Panc1 (cell line): ENCODE data around the gene GALNT10. TPM values are rescaled to one million over a fixed set of nuclear protein-coding genes. Genes with fewer than 3 reads are reported as not detected.

Experiments used
- ATAC-seq: fragments of 200-7000 bp; cut with Tn5 transposase; 2 replicates; pipeline ENCODE4 v1.9.1; 2020; ENCODE audit warnings: mild to moderate bottlenecking, moderate library complexity
- BruUV-seq: library from RNA; stranded (reverse); fragments of 400-500 nt; replicated peaks from 2 replicates; lab custom pipeline; 2021; lab: Mats Ljungman, UMichigan
- CTCF ChIA-PET: fragments of 300-600 bp; sonication (Branson Sonifier 250); formaldehyde crosslinking; loops from one replicate; lab custom pipeline; 2022; ENCODE audit warnings: antibody characterized with exemption; lab: Charles Lee
- POLR2A ChIA-PET: fragments of 300-600 bp; sonication (Branson Sonifier 250); formaldehyde crosslinking; loops from one replicate; lab custom pipeline; 2022; ENCODE audit warnings: antibody characterized with exemption; lab: Charles Lee
- DNase-seq: peaks from one replicate; pipeline ENCODE4 v3.0.0-alpha.2; 2010; ENCODE audit warnings: low read depth, low spot score
- H3K27ac ChIP-seq: 2 replicates; pipeline ENCODE4 v1.5.1; 2011; ENCODE audit warnings: mild to moderate bottlenecking, low read length, inconsistent platforms
- H3K27me3 ChIP-seq: fragments of 200-500 bp; sonication (Bioruptor generic); 2 replicates; pipeline ENCODE4 v1.6.0; 2014; ENCODE audit warnings: low read length, inconsistent platforms; ENCODE audit not compliant: control insufficient read depth, insufficient read depth
- H3K36me3 ChIP-seq: fragments of 200-500 bp; sonication (Bioruptor generic); 2 replicates; pipeline ENCODE4 v1.5.1; 2014; ENCODE audit warnings: inconsistent platforms, mild to moderate bottlenecking, low read length, moderate library complexity; ENCODE audit not compliant: control insufficient read depth, insufficient read depth
- H3K4me1 ChIP-seq: 2 replicates; pipeline ENCODE4 v1.5.1; 2011; ENCODE audit warnings: inconsistent platforms, mild to moderate bottlenecking, low read length, moderate library complexity; ENCODE audit not compliant: control insufficient read depth, insufficient read depth
- H3K4me3 ChIP-seq, 2 experiments: 2 replicates each; pipeline ENCODE4 v1.5.1; 2011 to 2012; ENCODE audit warnings: low read depth in 2 of 2, low read length in 2 of 2, mild to moderate bottlenecking in 2 of 2, inconsistent platforms in 1 of 2, moderate library complexity in 1 of 2
- H3K9me3 ChIP-seq: fragments of 200-500 bp; sonication (Bioruptor generic); 2 replicates; pipeline ENCODE4 v1.5.1; 2014; ENCODE audit warnings: low read depth, mild to moderate bottlenecking, inconsistent platforms, low read length, moderate library complexity; ENCODE audit not compliant: control insufficient read depth, insufficient read depth
- CTCF ChIP-seq: fragments of 450-650 bp; IDR thresholded peaks from 2 replicates; pipeline ENCODE4 v1.5.1; 2017; ENCODE audit warnings: mild to moderate bottlenecking
- POLR2AphosphoS5 ChIP-seq: IDR thresholded peaks from 2 replicates; pipeline ENCODE4 v1.6.1; 2012; ENCODE audit warnings: mild to moderate bottlenecking, low read depth, low read length, moderate library complexity
- REST ChIP-seq, 2 experiments: IDR thresholded peaks; 2 replicates each; pipeline ENCODE4 v1.6.1; 2011 to 2012; ENCODE audit warnings: low read depth in 2 of 2, control low read depth in 1 of 2, low read length in 1 of 2, mild to moderate bottlenecking in 1 of 2, moderate library complexity in 1 of 2; ENCODE audit not compliant: insufficient read depth in 1 of 2
- SIN3A ChIP-seq: IDR thresholded peaks from 2 replicates; pipeline ENCODE4 v1.6.1; 2012; ENCODE audit warnings: low read depth, mild to moderate bottlenecking, low read length, moderate library complexity, borderline replicate concordance; ENCODE audit not compliant: insufficient read depth
- TCF7L2 ChIP-seq: IDR thresholded peaks from 2 replicates; pipeline ENCODE4 v1.6.1; 2011; ENCODE audit warnings: mild to moderate bottlenecking, low read depth, low read length, inconsistent platforms
- in situ Hi-C: cut with HindIII; loops from 2 replicates; pipeline ENCODE4 v1.10.0; 2016; ENCODE audit warnings: low sequenced_read_pairs, low pct_unique_long_range_greater_than_20kb
- intact Hi-C: fragments of 100-400 bp; cut with micrococcal nuclease; formaldehyde crosslinking; loops from one replicate; pipeline ENCODE4 v1.10.0; 2022; ENCODE audit not compliant: unreplicated experiment
- total RNA-seq: library from RNA; stranded (reverse); gene quantifications from one replicate; pipeline ENCODE4 v1.2.1, GENCODE V29; 2021; ENCODE audit not compliant: unreplicated experiment

GALNT10 gene
- total RNA-seq, 1 experiment from 2014 or later = 50.5 TPM

- in situ Hi-C loops = no loop called here
- BruUV-seq = no TSS peak
- Histone ChIP-seq H3K4me1 (no peaks in the 10 kb centered on the region), H3K27me3 (no peaks in the 10 kb centered on the region), H3K36me3 (no peaks in the 10 kb centered on the region; the same call in 1 of the 2 replicates), H3K27ac (no peak overlapping the region), H3K4me3 (no peak overlapping the region), H3K9me3 (no peaks in the 10 kb centered on the region)
- intact Hi-C loops = no loop called here
- ATAC-seq (no peak), DNase-seq (no peak)
- TF ChIP-seq REST (IDR thresholded peaks at IDR 0.05; ENCODE audit: insufficient read depth in 1 of 2, low read depth in 2 of 2, low read length in 1 of 2) (no peak), TCF7L2 (no peak), CTCF (no peak), POLR2AphosphoS5 (no peak), SIN3A (no peak)
- ChIA-PET POLR2A (no interaction called here), CTCF (interaction anchor here (0.6 kb wide), 1 partner anchor 66 kb away, joined by 4 read pairs; no protein-coding TSS in a partner anchor)
Measured at GRCh38 chr5:154391788-154392187, 201.3 kb downstream of the GALNT10 start.

DNA sequence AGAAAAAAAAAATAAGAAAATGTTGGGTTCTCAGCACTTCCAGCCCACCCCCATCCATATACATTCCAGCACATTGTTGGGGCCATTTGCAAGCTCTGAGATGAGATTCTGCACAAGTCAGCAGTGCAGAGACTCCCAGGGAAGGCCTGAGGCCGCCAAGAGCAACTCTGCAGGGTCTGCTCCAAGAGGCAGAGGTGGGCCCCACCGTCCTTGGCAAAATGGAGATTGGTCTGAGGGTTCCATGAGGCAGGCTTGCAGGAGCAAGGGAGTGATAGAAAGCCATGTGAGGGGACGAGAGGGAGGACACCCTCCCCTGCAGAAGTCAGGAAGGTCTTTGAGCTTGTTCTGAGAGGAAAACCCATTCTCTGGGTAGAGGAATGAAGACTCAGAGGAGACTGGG, 203.3 kb downstream of the GALNT10 start:
- in situ Hi-C loops (no loop called here), intact Hi-C loops (no loop called here)
- no peak overlapping the region for H3K4me3 ChIP-seq
- BruUV-seq = no TSS peak
- ChIA-PET POLR2A (no interaction called here), CTCF (no interaction called here)
- no peak overlapping the region for H3K27ac ChIP-seq
- no peaks in the 10 kb centered on the region for H3K27me3 ChIP-seq
- no peak for ATAC-seq
- TF ChIP-seq CTCF (no peak), REST (IDR thresholded peaks at IDR 0.05; ENCODE audit: insufficient read depth in 1 of 2, low read depth in 2 of 2, low read length in 1 of 2) (no peak), TCF7L2 (no peak), SIN3A (no peak), POLR2AphosphoS5 (no peak)
- no peak for DNase-seq
- no peaks in the 10 kb centered on the region for H3K4me1 ChIP-seq
- H3K36me3 ChIP-seq = no peaks in the 10 kb centered on the region; the same call in 1 of the 2 replicates
- H3K9me3 ChIP-seq = no peaks in the 10 kb centered on the region
